Astrocyte of the cerebellum (primary cell): ENCODE data around the gene TAB2.

Experiments
- DNase-seq: peaks from one replicate; pipeline ENCODE4 v3.0.0-alpha.2; 2011; ENCODE audit warnings: low read depth
- H3K4me3 ChIP-seq: 2 replicates; pipeline ENCODE4 v1.5.1; 2011; ENCODE audit warnings: mild to moderate bottlenecking, low read depth, low read length, moderate library complexity
- CTCF ChIP-seq: IDR thresholded peaks from 2 replicates; pipeline ENCODE4 v1.5.1; 2012; ENCODE audit warnings: low read length, low read depth, moderate library complexity, mild to moderate bottlenecking; ENCODE audit errors: missing control alignments
- in situ Hi-C: cut with HindIII; loops from 2 replicates; pipeline ENCODE4 v1.10.0; 2017; ENCODE audit warnings: low sequenced_read_pairs

The TAB2 gene

GRCh38 chr6:149311293-149311692, 6.2 kb upstream of the TAB2 start:
- no peak for TF ChIP-seq CTCF
- DNase-seq, result no peak
- H3K4me3 ChIP-seq, result no peak overlapping the region
- in situ Hi-C loops, result no loop called here

GRCh38 chr6:149311766-149312165, 5.7 kb upstream of the TAB2 start:
- TF ChIP-seq CTCF, result no peak
- H3K4me3 ChIP-seq, result no peak overlapping the region
- DNase-seq, result no peak
- in situ Hi-C loops, result no loop called here

- in situ Hi-C loops, result no loop called here
- no peak for DNase-seq
- no peak for TF ChIP-seq CTCF
- no peak overlapping the region for H3K4me3 ChIP-seq
Observed at GRCh38 chr6:149313070-149313469, 4.4 kb upstream of the TAB2 start.

GRCh38 chr6:149313861-149314260, 3.7 kb upstream of the TAB2 start:
- no peak overlapping the region for H3K4me3 ChIP-seq
- TF ChIP-seq CTCF, result no peak
- in situ Hi-C loops, result no loop called here
- no peak for DNase-seq

GRCh38 chr6:149314325-149314905, 3.1 kb upstream of the TAB2 start:
- TF ChIP-seq CTCF, result no peak
- DNase-seq, result no peak
- no peak overlapping the region for H3K4me3 ChIP-seq
- in situ Hi-C loops, result no loop called here

- in situ Hi-C loops, result no loop called here
- TF ChIP-seq CTCF, result no peak
- no peak for DNase-seq
- H3K4me3 ChIP-seq, result peak overlapping the region; percentile 90
Observed at GRCh38 chr6:149316108-149316727, 1.3 kb upstream of the TAB2 start.
